Caki2 (cell line): ENCODE measurements around the gene GYPE. TPM values are rescaled to one million over a fixed set of nuclear protein-coding genes. Genes with fewer than 3 reads are reported as not detected.

Experiments
- total RNA-seq: library from RNA; depleted of rRNA; stranded (reverse); fragments of >200 nt; shearing (Covaris generic); gene quantifications from 2 replicates; pipeline ENCODE4 v1.2.3, GENCODE V29; 2014; ENCODE audit warnings: low replicate concordance; rRNA removed

The GYPE gene
- total RNA-seq, 1 experiment from 2014 or later: not detected

Other genes starting within 250 kb of the GYPE start
- gene FREM3, start 204.9 kb downstream of the GYPE start, total RNA-seq: not detected in 2 replicates
- gene GYPB, start 113.8 kb upstream of the GYPE start, total RNA-seq: not detected in 2 replicates
- not detected in 2 replicates for gene GYPA, start 235.2 kb upstream of the GYPE start, total RNA-seq